Mucosa of rectum (tissue), 2 donors: ENCODE results near the gene SESN1.
"Not testable (repeated sequence)": the region's sequence is repeated elsewhere in the genome, so short reads cannot be mapped to it uniquely, and the experiment has no call there.

ENCODE experiments used
- H3K27ac ChIP-seq, 2 donors: one replicate each; pipeline ENCODE4 v1.7.0; 2013; ENCODE audit warnings: inconsistent platforms in 2 of 2, low read depth in 2 of 2, low read length in 2 of 2
- H3K27me3 ChIP-seq, 2 donors: one replicate each; pipeline ENCODE4 v1.7.0; 2013; ENCODE audit warnings: low read length in 2 of 2; ENCODE audit not compliant: control insufficient read depth in 2 of 2, insufficient read depth in 2 of 2
- H3K36me3 ChIP-seq, 2 donors: one replicate each; pipeline ENCODE4 v1.7.0; 2013; ENCODE audit warnings: low read length in 2 of 2; ENCODE audit not compliant: control insufficient read depth in 2 of 2, insufficient read depth in 2 of 2
- H3K4me1 ChIP-seq, 2 donors: one replicate each; pipeline ENCODE4 v1.7.0; 2013; ENCODE audit warnings: low read length in 2 of 2, mild to moderate bottlenecking in 1 of 2; ENCODE audit not compliant: control insufficient read depth in 2 of 2, insufficient read depth in 2 of 2
- H3K4me3 ChIP-seq, 2 donors: one replicate each; pipeline ENCODE4 v1.7.0; 2013; ENCODE audit warnings: low read length in 2 of 2
- H3K9ac ChIP-seq, 2 donors: one replicate each; pipeline ENCODE4 v1.7.0; 2013; ENCODE audit warnings: low read length in 2 of 2, low read depth in 1 of 2, mild to moderate bottlenecking in 1 of 2
- H3K9me3 ChIP-seq, 2 donors: one replicate each; pipeline ENCODE4 v1.7.0; 2013; ENCODE audit warnings: low read length in 2 of 2; ENCODE audit not compliant: control insufficient read depth in 2 of 2
- donor health status: healthy.
- donor health status: Normal muscosa, but diverticular disease.

Gene SESN1

DNA sequence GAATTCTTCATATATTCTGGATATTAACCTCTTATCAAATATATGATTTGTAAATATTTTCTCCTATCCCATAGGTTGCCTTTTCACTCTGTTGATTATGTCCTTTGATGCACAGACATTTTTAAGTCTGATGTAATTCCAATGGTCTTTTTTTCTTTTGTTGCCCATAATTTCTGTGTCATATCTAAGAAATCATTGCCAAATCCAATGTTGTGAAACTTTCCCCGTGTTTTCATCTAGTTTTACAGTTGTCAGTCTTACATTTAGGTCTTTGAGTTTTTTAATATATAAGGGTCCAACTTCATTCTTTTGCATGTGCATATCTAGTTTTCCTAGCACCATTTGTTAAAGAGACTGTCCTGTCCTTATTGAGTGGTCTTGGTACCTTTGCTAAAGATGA, 111.5 kb downstream of the SESN1 start:
- no peak overlapping the region for H3K27ac ChIP-seq

GRCh38 chr6:108982154-108983113, 112.2 kb downstream of the SESN1 start:
- H3K27ac ChIP-seq = no peak overlapping the region
- H3K9ac ChIP-seq = no peak overlapping the region
- H3K4me1 ChIP-seq = peaks cover 2 to 5% of the 10 kb centered on the region in 2 donors
- H3K27me3 ChIP-seq = no peaks in the 10 kb centered on the region
- H3K9me3 ChIP-seq = no peaks in the 10 kb centered on the region
- H3K4me3 ChIP-seq = no peak overlapping the region
- peaks cover 6 to 7% of the 10 kb centered on the region in 2 donors for H3K36me3 ChIP-seq

More for the DNA sequence above, 111.5 kb downstream of the SESN1 start:
- Histone ChIP-seq H3K36me3 (peaks cover 7% of the 10 kb centered on the region in 2 donors), H3K9me3 (no peaks in the 10 kb centered on the region), H3K9ac (no peak overlapping the region), H3K4me1 (peaks cover 2 to 5% of the 10 kb centered on the region in 2 donors), H3K4me3 (no peak overlapping the region), H3K27me3 (no peaks in the 10 kb centered on the region)

GRCh38 chr6:108978638-108979037, 116.0 kb downstream of the SESN1 start:
- H3K4me1 ChIP-seq, H3K4me3 ChIP-seq, H3K9ac ChIP-seq, H3K9me3 ChIP-seq, H3K27ac ChIP-seq, H3K27me3 ChIP-seq, H3K36me3 ChIP-seq: not testable (repeated sequence)

- H3K36me3 ChIP-seq = no peaks in the 10 kb centered on the region
- no peak overlapping the region for H3K4me3 ChIP-seq
- H3K9ac ChIP-seq = no peak overlapping the region
- H3K9me3 ChIP-seq = no peaks in the 10 kb centered on the region
- H3K27ac ChIP-seq = no peak overlapping the region
- peaks cover 0 to 2% of the 10 kb centered on the region in 2 donors for H3K4me1 ChIP-seq
- H3K27me3 ChIP-seq = no peaks in the 10 kb centered on the region
These were observed 120.4 kb downstream of the SESN1 start for GRCh38 chr6:108974201-108974600.

GRCh38 chr6:108969776-108970175, 124.9 kb downstream of the SESN1 start:
- Histone ChIP-seq H3K36me3 (no peaks in the 10 kb centered on the region), H3K27me3 (no peaks in the 10 kb centered on the region), H3K4me3 (no peak overlapping the region), H3K27ac (no peak overlapping the region), H3K9ac (no peak overlapping the region), H3K4me1 (peaks cover 0 to 2% of the 10 kb centered on the region in 2 donors), H3K9me3 (no peaks in the 10 kb centered on the region)

GRCh38 chr6:108968325-108969316, 126.0 kb downstream of the SESN1 start:
- Histone ChIP-seq H3K27ac (no peak overlapping the region), H3K27me3 (no peaks in the 10 kb centered on the region), H3K9ac (no peak overlapping the region), H3K9me3 (no peaks in the 10 kb centered on the region), H3K4me3 (no peak overlapping the region), H3K36me3 (no peaks in the 10 kb centered on the region), H3K4me1 (peaks cover 0 to 2% of the 10 kb centered on the region in 2 donors)

DNA sequence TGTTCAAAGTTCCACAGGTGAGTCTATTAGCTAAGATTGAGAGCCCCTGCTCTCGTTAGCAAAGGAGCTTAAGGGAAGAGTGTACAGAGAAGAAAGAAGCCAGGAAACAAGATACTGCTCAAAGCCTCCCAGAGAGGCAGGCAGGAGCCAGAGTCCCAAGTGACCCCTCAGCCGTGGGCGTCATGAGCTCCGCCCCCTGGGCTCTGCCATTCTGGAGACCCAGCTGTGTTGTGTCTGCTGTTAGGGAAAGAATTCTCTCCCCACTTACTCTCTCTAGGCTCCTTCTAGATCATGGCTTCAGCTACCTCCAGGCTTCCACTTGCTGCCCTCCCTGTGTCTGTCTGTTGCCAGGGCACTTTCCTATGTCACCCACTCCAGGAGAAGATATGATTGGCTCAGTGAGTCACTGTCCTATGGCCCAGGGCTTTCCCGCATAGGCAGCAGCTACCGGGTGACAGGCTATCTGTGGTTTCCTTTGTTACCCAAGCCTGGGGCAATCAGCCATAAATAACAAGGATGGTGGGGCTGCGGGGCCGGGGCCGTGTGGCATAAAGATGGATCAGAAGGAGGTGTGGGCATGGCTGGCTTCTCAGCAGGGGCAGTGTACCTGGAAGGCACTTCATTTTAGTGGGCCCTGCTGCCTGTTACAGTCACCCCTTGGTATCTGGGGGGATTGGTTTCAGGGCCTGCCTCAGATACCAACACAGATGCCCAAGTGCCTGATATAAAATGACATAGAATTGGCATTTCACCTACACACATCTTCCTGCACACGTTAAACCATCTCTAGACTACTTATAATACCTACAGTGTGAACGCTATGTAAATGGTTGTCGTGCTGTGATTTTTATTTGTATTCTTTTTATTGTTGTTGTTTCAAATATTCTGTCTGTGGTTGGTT, 127.5 kb downstream of the SESN1 start:
- no peaks in the 10 kb centered on the region for H3K36me3 ChIP-seq
- H3K9me3 ChIP-seq = no peaks in the 10 kb centered on the region
- H3K4me3 ChIP-seq = no peak overlapping the region
- H3K9ac ChIP-seq = no peak overlapping the region
- H3K4me1 ChIP-seq = peaks cover 0 to 2% of the 10 kb centered on the region in 2 donors
- H3K27me3 ChIP-seq = no peaks in the 10 kb centered on the region
- no peak overlapping the region for H3K27ac ChIP-seq

DNA sequence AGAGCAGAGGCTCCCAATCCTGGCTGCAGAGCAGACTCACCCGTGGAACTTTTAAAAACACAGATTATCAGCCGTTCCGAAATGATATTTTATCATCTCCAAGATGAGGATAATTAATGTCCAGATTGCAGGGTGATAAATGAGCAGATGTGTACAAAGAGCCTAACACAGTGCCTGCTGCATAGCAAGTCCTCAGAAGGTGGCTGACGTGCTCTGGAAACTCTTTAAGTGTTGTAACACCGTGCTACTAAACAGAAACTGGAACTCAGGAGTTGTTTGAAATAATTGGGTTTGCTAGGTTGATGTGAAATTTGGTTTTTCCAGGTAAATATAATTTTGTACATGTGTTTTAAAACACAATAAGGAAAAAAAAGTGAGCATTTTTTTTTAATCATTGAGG, 128.4 kb downstream of the SESN1 start:
- no peak overlapping the region for H3K9ac ChIP-seq
- H3K27ac ChIP-seq = no peak overlapping the region
- H3K4me1 ChIP-seq = peaks cover 0 to 2% of the 10 kb centered on the region in 2 donors
- H3K36me3 ChIP-seq = no peaks in the 10 kb centered on the region
- H3K4me3 ChIP-seq = no peak overlapping the region
- no peaks in the 10 kb centered on the region for H3K27me3 ChIP-seq
- no peaks in the 10 kb centered on the region for H3K9me3 ChIP-seq

GRCh38 chr6:108961985-108962384, 132.7 kb downstream of the SESN1 start:
- no peaks in the 10 kb centered on the region for H3K27me3 ChIP-seq
- H3K9ac ChIP-seq = no peak overlapping the region
- H3K27ac ChIP-seq = no peak overlapping the region
- no peaks in the 10 kb centered on the region for H3K36me3 ChIP-seq
- no peak overlapping the region for H3K4me3 ChIP-seq
- no peaks in the 10 kb centered on the region for H3K9me3 ChIP-seq
- peaks cover 0 to 5% of the 10 kb centered on the region in 2 donors for H3K4me1 ChIP-seq
